Effector memory CD4-positive, alpha-beta T cell (primary cell): ENCODE measurements around the gene HNF1A.

Experiments
- DNase-seq, 3 donors: peaks; one replicate each; pipeline ENCODE4 v3.0.0-alpha.2; 2020
- H3K27ac ChIP-seq: 2 replicates; pipeline ENCODE4 v1.7.0; 2013; ENCODE audit warnings: mild to moderate bottlenecking, low read length, moderate library complexity; ENCODE audit not compliant: insufficient read depth, poor library complexity, severe bottlenecking
- H3K27me3 ChIP-seq: replicated peaks from 2 replicates; pipeline ENCODE4 v1.7.0; 2013; ENCODE audit warnings: mild to moderate bottlenecking, low read length; ENCODE audit not compliant: insufficient read depth, control insufficient read depth, poor library complexity, severe bottlenecking
- H3K36me3 ChIP-seq: 2 replicates; pipeline ENCODE4 v1.7.0; 2013; ENCODE audit warnings: mild to moderate bottlenecking, low read length, moderate library complexity; ENCODE audit not compliant: control insufficient read depth, insufficient read depth
- H3K4me1 ChIP-seq: 2 replicates; pipeline ENCODE4 v1.7.0; 2013; ENCODE audit warnings: low read length, mild to moderate bottlenecking; ENCODE audit not compliant: control insufficient read depth, insufficient read depth, poor library complexity, severe bottlenecking
- H3K4me3 ChIP-seq: 2 replicates; pipeline ENCODE4 v1.7.0; 2013; ENCODE audit warnings: low read length, low read depth, mild to moderate bottlenecking; ENCODE audit not compliant: insufficient read depth, poor library complexity, severe bottlenecking
- H3K9me3 ChIP-seq: 2 replicates; pipeline ENCODE4 v1.7.0; 2013; ENCODE audit warnings: mild to moderate bottlenecking, low read length, moderate library complexity; ENCODE audit not compliant: control insufficient read depth

The HNF1A gene

GRCh38 chr12:120972870-120973543, 5.3 kb upstream of the HNF1A start:
- Histone ChIP-seq H3K4me3 (no peak overlapping the region), H3K27ac (no peak overlapping the region), H3K36me3 (no peaks in the 10 kb centered on the region), H3K4me1 (no peaks in the 10 kb centered on the region), H3K9me3 (no peaks in the 10 kb centered on the region), H3K27me3 (no peaks in the 10 kb centered on the region)
- no peak for DNase-seq

DNA sequence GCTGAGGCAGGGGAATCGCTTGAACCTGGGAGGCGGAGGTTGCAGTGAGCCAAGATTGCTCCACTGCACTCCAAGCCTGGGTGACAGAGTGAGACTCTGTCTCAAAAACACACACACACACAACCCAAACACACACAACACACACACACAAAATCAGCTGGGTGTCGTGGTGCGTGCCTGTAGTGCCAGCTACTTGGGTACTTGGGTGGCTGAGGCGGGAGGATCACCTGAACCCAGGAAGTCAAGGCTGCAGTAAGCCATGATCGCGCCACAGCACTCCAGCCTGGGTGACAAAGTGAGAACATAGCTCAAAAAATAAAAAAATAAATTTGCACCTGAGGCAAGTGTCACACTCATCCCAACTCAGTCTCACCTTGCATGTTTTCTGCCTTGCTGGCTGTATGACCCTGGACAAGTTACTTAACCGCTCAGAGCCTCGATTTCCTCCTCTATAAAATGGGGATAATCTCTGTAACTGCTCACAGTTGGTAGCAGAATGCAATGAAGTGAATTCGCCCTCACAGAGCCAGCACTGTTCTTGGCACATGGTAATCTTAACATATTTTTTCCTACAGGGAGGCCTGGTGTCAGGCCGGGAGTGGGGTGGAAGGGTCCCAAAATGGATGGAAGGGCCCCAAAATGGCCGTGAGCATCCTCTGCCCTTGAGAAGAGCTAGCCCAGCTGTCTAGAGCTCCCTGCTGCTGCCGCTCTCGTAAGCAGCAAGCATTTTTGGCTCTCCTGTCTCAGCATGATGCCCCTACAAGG, 630 bp upstream of the HNF1A start:
- H3K36me3 ChIP-seq, result no peaks in the 10 kb centered on the region
- no peak for DNase-seq
- no peaks in the 10 kb centered on the region for H3K27me3 ChIP-seq
- H3K9me3 ChIP-seq, result no peaks in the 10 kb centered on the region
- H3K4me1 ChIP-seq, result no peaks in the 10 kb centered on the region
- no peak overlapping the region for H3K27ac ChIP-seq
- no peak overlapping the region for H3K4me3 ChIP-seq

DNA sequence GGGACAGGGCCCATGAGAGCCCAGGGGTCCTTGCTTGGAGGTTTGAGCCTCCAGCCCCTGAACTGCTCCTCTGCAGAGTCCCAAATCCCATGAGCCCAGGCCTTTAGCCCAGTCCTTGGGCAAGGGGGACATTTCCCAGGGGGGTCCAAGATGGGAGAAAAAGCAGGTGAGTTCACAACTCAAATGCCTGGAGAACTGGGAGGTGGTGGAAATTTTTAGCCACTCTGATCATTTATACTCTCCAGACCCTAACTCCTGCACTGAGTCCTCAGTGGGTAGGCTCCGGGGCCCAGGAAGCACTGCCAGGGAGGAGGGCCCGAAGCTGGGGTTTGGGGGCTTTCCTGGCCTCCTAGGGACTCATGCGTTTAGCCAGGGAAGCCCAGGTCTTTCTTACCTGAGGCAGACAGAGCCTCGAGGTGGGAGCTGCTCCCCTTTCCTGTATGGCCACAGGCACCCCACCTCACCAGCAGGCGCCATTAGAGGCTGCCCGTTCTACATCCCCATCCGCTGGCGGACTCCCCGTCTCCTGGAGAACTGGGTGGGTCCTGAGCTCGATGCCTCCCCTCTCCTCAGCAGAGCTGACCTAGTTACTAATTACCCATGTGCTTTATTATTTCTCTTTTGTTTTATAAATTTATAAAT, 998 bp downstream of the HNF1A start:
- H3K9me3 ChIP-seq, result no peaks in the 10 kb centered on the region
- no peak overlapping the region for H3K4me3 ChIP-seq
- no peak overlapping the region for H3K27ac ChIP-seq
- no peaks in the 10 kb centered on the region for H3K36me3 ChIP-seq
- H3K27me3 ChIP-seq, result no peaks in the 10 kb centered on the region
- no peak for DNase-seq
- no peaks in the 10 kb centered on the region for H3K4me1 ChIP-seq

- Histone ChIP-seq H3K4me1 (no peaks in the 10 kb centered on the region), H3K4me3 (no peak overlapping the region)
- no peak for DNase-seq
These were observed 1.7 kb downstream of the HNF1A start for GRCh38 chr12:120979862-120980696.

DNA sequence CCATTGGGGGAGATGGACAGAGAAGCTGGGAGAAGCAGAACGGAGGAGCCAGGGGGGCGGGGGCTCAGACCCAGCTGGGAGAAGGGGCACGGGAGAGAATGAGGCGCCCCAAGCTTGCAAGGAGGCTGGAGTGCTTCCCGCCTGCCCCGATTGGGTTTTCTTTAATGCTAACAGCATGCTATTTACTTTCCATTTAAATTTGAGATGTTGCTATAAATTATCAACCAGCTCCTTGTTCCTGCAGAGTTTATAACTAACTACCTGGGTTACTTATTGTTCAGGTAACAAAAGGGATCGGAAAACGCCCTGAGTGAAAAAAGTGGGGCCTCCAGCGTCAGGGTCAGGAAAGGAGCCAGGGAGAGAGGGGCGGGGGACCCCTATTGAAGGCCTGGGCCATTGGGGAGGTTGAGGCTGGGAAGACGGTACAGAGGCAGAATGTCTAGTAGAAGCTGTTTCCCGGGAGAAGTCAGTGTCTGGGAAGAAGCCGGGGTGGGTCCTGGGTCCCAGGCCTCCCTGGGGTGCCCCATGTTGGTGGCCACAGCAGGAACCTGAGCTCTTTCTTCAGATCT, 2.5 kb downstream of the HNF1A start:
- no peak overlapping the region for H3K4me3 ChIP-seq
- DNase-seq, result no peak
- H3K36me3 ChIP-seq, result no peaks in the 10 kb centered on the region
- H3K27ac ChIP-seq, result no peak overlapping the region
- no peaks in the 10 kb centered on the region for H3K4me1 ChIP-seq
- no peaks in the 10 kb centered on the region for H3K9me3 ChIP-seq
- H3K27me3 ChIP-seq, result no peaks in the 10 kb centered on the region

More at GRCh38 chr12:120979862-120980696, 1.7 kb downstream of the HNF1A start:
- Histone ChIP-seq H3K36me3 (no peaks in the 10 kb centered on the region), H3K27me3 (no peaks in the 10 kb centered on the region), H3K27ac (no peak overlapping the region), H3K9me3 (no peaks in the 10 kb centered on the region)

GRCh38 chr12:120981407-120981941, 3.1 kb downstream of the HNF1A start:
- Histone ChIP-seq H3K27ac (no peak overlapping the region), H3K4me3 (no peak overlapping the region), H3K9me3 (no peaks in the 10 kb centered on the region), H3K36me3 (no peaks in the 10 kb centered on the region), H3K4me1 (no peaks in the 10 kb centered on the region), H3K27me3 (no peaks in the 10 kb centered on the region)
- no peak for DNase-seq

GRCh38 chr12:120982659-120983058, 4.3 kb downstream of the HNF1A start:
- no peaks in the 10 kb centered on the region for H3K36me3 ChIP-seq
- H3K27ac ChIP-seq, result no peak overlapping the region
- no peaks in the 10 kb centered on the region for H3K4me1 ChIP-seq
- DNase-seq, result no peak
- no peaks in the 10 kb centered on the region for H3K9me3 ChIP-seq
- no peak overlapping the region for H3K4me3 ChIP-seq
- no peaks in the 10 kb centered on the region for H3K27me3 ChIP-seq

GRCh38 chr12:120983759-120984158, 5.4 kb downstream of the HNF1A start:
- no peaks in the 10 kb centered on the region for H3K27me3 ChIP-seq

DNA sequence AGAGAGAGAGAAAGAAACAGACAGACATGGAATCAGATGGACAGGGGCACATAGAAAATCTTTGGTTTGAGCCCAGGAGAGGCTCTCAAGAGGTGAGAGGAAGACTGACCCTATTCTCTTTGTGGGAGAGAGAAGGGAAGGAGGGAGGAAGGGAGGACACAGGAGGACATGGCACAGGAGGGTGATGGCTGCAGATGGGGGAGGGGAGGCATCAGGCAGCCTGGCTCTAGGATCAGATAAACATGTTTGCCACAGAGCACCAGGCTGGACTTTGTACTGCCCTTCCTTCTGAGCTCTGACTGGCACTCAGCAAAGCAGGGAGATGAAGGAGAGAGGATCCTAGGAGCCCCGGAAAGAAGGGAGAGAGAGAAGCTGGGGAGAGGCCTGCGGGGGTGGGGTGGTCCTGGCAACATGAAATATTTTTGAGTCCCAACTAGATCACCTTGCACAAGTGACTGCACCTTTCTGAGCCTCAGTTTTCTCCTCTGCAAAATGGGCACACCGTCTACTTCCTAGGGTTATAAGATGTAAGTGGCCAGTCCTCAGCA, 6.1 kb downstream of the HNF1A start:
- Histone ChIP-seq H3K4me3 (no peak overlapping the region), H3K36me3 (no peaks in the 10 kb centered on the region), H3K4me1 (no peaks in the 10 kb centered on the region), H3K27ac (no peak overlapping the region), H3K9me3 (no peaks in the 10 kb centered on the region), H3K27me3 (no peaks in the 10 kb centered on the region)
- DNase-seq, result no peak

More at GRCh38 chr12:120983759-120984158, 5.4 kb downstream of the HNF1A start:
- Histone ChIP-seq H3K9me3 (no peaks in the 10 kb centered on the region), H3K27ac (no peak overlapping the region), H3K4me3 (no peak overlapping the region), H3K36me3 (no peaks in the 10 kb centered on the region), H3K4me1 (no peaks in the 10 kb centered on the region)
- no peak for DNase-seq
